GM19238 (cell line): Measurements from ENCODE around the gene CSNK1A1.
"Not testable (repeated sequence)": the region's sequence is repeated elsewhere in the genome, so short reads cannot be mapped to it uniquely, and the experiment has no call there.

Experiments used
- DNase-seq: peaks from one replicate; pipeline ENCODE4 v3.0.0; 2011; ENCODE audit warnings: low spot score; ENCODE audit not compliant: insufficient read length

CSNK1A1 gene

GRCh38 chr5:149456597-149457392 lies 94.4 kb downstream of the CSNK1A1 start:
- no peak for DNase-seq

- no peak for DNase-seq
Measured at GRCh38 chr5:149455889-149456409, 95.3 kb downstream of the CSNK1A1 start.

GRCh38 chr5:149453618-149454415 lies 97.4 kb downstream of the CSNK1A1 start:
- DNase-seq: no peak

- DNase-seq: no peak
Measured at GRCh38 chr5:149452665-149453617, 98.3 kb downstream of the CSNK1A1 start.

- no peak for DNase-seq
Measured at GRCh38 chr5:149452007-149452664, 99.1 kb downstream of the CSNK1A1 start.

- no peak for DNase-seq
Measured at GRCh38 chr5:149450199-149450598, 101.0 kb downstream of the CSNK1A1 start.

- DNase-seq: no peak
Measured at GRCh38 chr5:149448831-149449714, 102.2 kb downstream of the CSNK1A1 start.

- no peak for DNase-seq
Measured at GRCh38 chr5:149448431-149448830, 102.8 kb downstream of the CSNK1A1 start.

- DNase-seq: no peak
Measured at GRCh38 chr5:149447373-149448367, 103.6 kb downstream of the CSNK1A1 start.

- not testable (repeated sequence) for DNase-seq
Measured at GRCh38 chr5:149446794-149447193, 104.4 kb downstream of the CSNK1A1 start.

GRCh38 chr5:149445739-149446369 lies 105.4 kb downstream of the CSNK1A1 start:
- no peak for DNase-seq

GRCh38 chr5:149445343-149445738 lies 105.9 kb downstream of the CSNK1A1 start:
- DNase-seq: no peak

GRCh38 chr5:149444430-149444829 lies 106.8 kb downstream of the CSNK1A1 start:
- not testable (repeated sequence) for DNase-seq

GRCh38 chr5:149443210-149443609 lies 108.0 kb downstream of the CSNK1A1 start:
- no peak for DNase-seq

GRCh38 chr5:149442563-149443182 lies 108.6 kb downstream of the CSNK1A1 start:
- peak; percentile 54 for DNase-seq
